Rectal smooth muscle tissue (tissue), 1 donor: ENCODE measurements around the gene TMPRSS2.

ENCODE experiments used
- H3K27ac ChIP-seq: one replicate; pipeline ENCODE4 v1.7.0; 2013; ENCODE audit warnings: low read depth, low read length, inconsistent platforms
- H3K27me3 ChIP-seq: one replicate; pipeline ENCODE4 v1.7.0; 2013; ENCODE audit warnings: low read length; ENCODE audit not compliant: control insufficient read depth, insufficient read depth
- H3K36me3 ChIP-seq: one replicate; pipeline ENCODE4 v1.7.0; 2013; ENCODE audit warnings: low read length; ENCODE audit not compliant: control insufficient read depth, insufficient read depth
- H3K4me1 ChIP-seq: one replicate; pipeline ENCODE4 v1.7.0; 2013; ENCODE audit warnings: low read length; ENCODE audit not compliant: control insufficient read depth, insufficient read depth
- H3K4me3 ChIP-seq: one replicate; pipeline ENCODE4 v1.7.0; 2013; ENCODE audit warnings: low read length
- H3K9ac ChIP-seq: one replicate; pipeline ENCODE4 v1.7.0; 2013; ENCODE audit warnings: low read length

The TMPRSS2 gene

GRCh38 chr21:41435706-41436105 is 72.3 kb downstream of the TMPRSS2 start:
- Histone ChIP-seq H3K4me1 (no peaks in the 10 kb centered on the region), H3K27me3 (no peaks in the 10 kb centered on the region), H3K27ac (no peak overlapping the region), H3K9ac (no peak overlapping the region), H3K4me3 (no peak overlapping the region), H3K36me3 (peaks cover 32% of the 10 kb centered on the region)

GRCh38 chr21:41433566-41433965 is 74.4 kb downstream of the TMPRSS2 start:
- Histone ChIP-seq H3K4me1 (no peaks in the 10 kb centered on the region), H3K27me3 (no peaks in the 10 kb centered on the region), H3K27ac (no peak overlapping the region), H3K4me3 (no peak overlapping the region), H3K9ac (no peak overlapping the region), H3K36me3 (peaks cover 26% of the 10 kb centered on the region)

- no peak overlapping the region for H3K27ac ChIP-seq
- peaks cover 26% of the 10 kb centered on the region for H3K36me3 ChIP-seq
- no peak overlapping the region for H3K4me3 ChIP-seq
- no peak overlapping the region for H3K9ac ChIP-seq
- no peaks in the 10 kb centered on the region for H3K27me3 ChIP-seq
- H3K4me1 ChIP-seq: no peaks in the 10 kb centered on the region
Observed at GRCh38 chr21:41432562-41433460, 75.1 kb downstream of the TMPRSS2 start.

GRCh38 chr21:41431788-41432548 is 76.0 kb downstream of the TMPRSS2 start:
- Histone ChIP-seq H3K27me3 (no peaks in the 10 kb centered on the region), H3K36me3 (peaks cover 24% of the 10 kb centered on the region), H3K4me3 (no peak overlapping the region), H3K4me1 (no peaks in the 10 kb centered on the region), H3K9ac (no peak overlapping the region), H3K27ac (no peak overlapping the region)

GRCh38 chr21:41429925-41430491 is 78.0 kb downstream of the TMPRSS2 start:
- Histone ChIP-seq H3K4me1 (no peaks in the 10 kb centered on the region), H3K27me3 (no peaks in the 10 kb centered on the region), H3K4me3 (no peak overlapping the region), H3K9ac (no peak overlapping the region), H3K36me3 (peaks cover 17% of the 10 kb centered on the region), H3K27ac (no peak overlapping the region)

GRCh38 chr21:41429305-41429704 is 78.7 kb downstream of the TMPRSS2 start:
- Histone ChIP-seq H3K36me3 (peaks cover 13% of the 10 kb centered on the region), H3K27me3 (no peaks in the 10 kb centered on the region), H3K27ac (no peak overlapping the region), H3K4me1 (no peaks in the 10 kb centered on the region), H3K9ac (no peak overlapping the region), H3K4me3 (no peak overlapping the region)

GRCh38 chr21:41428847-41429246 is 79.1 kb downstream of the TMPRSS2 start:
- H3K4me3 ChIP-seq: no peak overlapping the region
- H3K4me1 ChIP-seq: no peaks in the 10 kb centered on the region
- H3K27me3 ChIP-seq: no peaks in the 10 kb centered on the region
- peaks cover 12% of the 10 kb centered on the region for H3K36me3 ChIP-seq
- H3K27ac ChIP-seq: no peak overlapping the region
- H3K9ac ChIP-seq: no peak overlapping the region

- Histone ChIP-seq H3K27ac (no peak overlapping the region), H3K4me1 (no peaks in the 10 kb centered on the region), H3K27me3 (no peaks in the 10 kb centered on the region), H3K9ac (no peak overlapping the region), H3K36me3 (peaks cover 7% of the 10 kb centered on the region), H3K4me3 (no peak overlapping the region)
Observed at GRCh38 chr21:41428311-41428710, 79.6 kb downstream of the TMPRSS2 start.

GRCh38 chr21:41427556-41427955 is 80.4 kb downstream of the TMPRSS2 start:
- Histone ChIP-seq H3K36me3 (peaks cover 7% of the 10 kb centered on the region), H3K4me1 (no peaks in the 10 kb centered on the region), H3K4me3 (no peak overlapping the region), H3K27ac (no peak overlapping the region), H3K27me3 (no peaks in the 10 kb centered on the region), H3K9ac (no peak overlapping the region)

GRCh38 chr21:41426676-41427404 is 81.1 kb downstream of the TMPRSS2 start:
- H3K27me3 ChIP-seq: no peaks in the 10 kb centered on the region
- H3K27ac ChIP-seq: no peak overlapping the region
- H3K4me3 ChIP-seq: peak overlapping the region; percentile 70
- H3K4me1 ChIP-seq: no peaks in the 10 kb centered on the region
- no peak overlapping the region for H3K9ac ChIP-seq
- peaks cover 1% of the 10 kb centered on the region for H3K36me3 ChIP-seq

GRCh38 chr21:41425954-41426675 is 81.8 kb downstream of the TMPRSS2 start, which contains the start of gene MX1:
Gene MX1, plus strand, starts transcription at chr21:41426239. Its CDS starts 5,832 bp downstream, at chr21:41432071.
- no peaks in the 10 kb centered on the region for H3K27me3 ChIP-seq
- peak within 1 kb of the TSS; percentile 70 for H3K4me3 ChIP-seq
- H3K9ac ChIP-seq: peak within 1 kb of the TSS; percentile 43
- H3K4me1 ChIP-seq: no peaks in the 10 kb centered on the region
- H3K36me3 ChIP-seq: no peaks in the 10 kb centered on the region
- peak within 1 kb of the TSS; percentile 16 for H3K27ac ChIP-seq
